Right kidney (tissue), 9 donors: Measurements from ENCODE around the gene NOSTRIN.
"Not testable (repeated sequence)": the region's sequence is repeated elsewhere in the genome, so short reads cannot be mapped to it uniquely, and the experiment has no call there.

Experiments used
- DNase-seq: peaks from one replicate; pipeline ENCODE4 v3.0.0-alpha.2; 2016
- long read RNA-seq, 8 donors: transcript quantifications; one replicate each; lab custom pipeline, GENCODE V29; 2026

Gene NOSTRIN
- long read RNA-seq, donor 1, partial matches to known transcripts: 0 of 1 reads
- long read RNA-seq, donor 1, other reads (novel, unspliced or antisense): 0 of 1 reads
- long read RNA-seq, donor 2, partial matches to known transcripts: 0 of 2 reads
- long read RNA-seq, donor 2, other reads (novel, unspliced or antisense): 0 of 2 reads
- long read RNA-seq, donor 3, partial matches to known transcripts: 0 of 1 reads
- long read RNA-seq, donor 3, other reads (novel, unspliced or antisense): 0 of 1 reads
- long read RNA-seq, donor 4, partial matches to known transcripts: 0 of 15 reads
- long read RNA-seq, donor 4, other reads (novel, unspliced or antisense): 13 of 15 reads
- long read RNA-seq, donor 5, partial matches to known transcripts: 6 of 35 reads
- long read RNA-seq, donor 5, other reads (novel, unspliced or antisense): 28 of 35 reads
- long read RNA-seq, donor 6, partial matches to known transcripts: 0 of 1 reads
- long read RNA-seq, donor 6, other reads (novel, unspliced or antisense): 0 of 1 reads
- long read RNA-seq, donor 7, partial matches to known transcripts: 48 of 51 reads
- long read RNA-seq, donor 7, other reads (novel, unspliced or antisense): 0 of 51 reads
- long read RNA-seq, donor 8, partial matches to known transcripts: 0 of 2 reads
- long read RNA-seq, donor 8, other reads (novel, unspliced or antisense): 0 of 2 reads

- no peak for DNase-seq
Observed at GRCh38 chr2:168801961-168802858, at the start of gene NOSTRIN. TSS of gene NOSTRIN (plus strand) at chr2:168802637. CDS start at chr2:168802647, 10 bp downstream.

GRCh38 chr2:168753765-168754329, 48.6 kb upstream of the NOSTRIN start:
- DNase-seq: no peak

GRCh38 chr2:168757223-168757622, 45.2 kb upstream of the NOSTRIN start:
- no peak for DNase-seq

- DNase-seq: no peak
Observed at GRCh38 chr2:168758970-168759820, 43.2 kb upstream of the NOSTRIN start.

GRCh38 chr2:168765401-168765800, 37.0 kb upstream of the NOSTRIN start:
- no peak for DNase-seq

GRCh38 chr2:168766600-168766999, 35.8 kb upstream of the NOSTRIN start:
- no peak for DNase-seq

- no peak for DNase-seq
Observed at GRCh38 chr2:168767258-168767657, 35.2 kb upstream of the NOSTRIN start.

- DNase-seq: not testable (repeated sequence)
Observed at GRCh38 chr2:168768357-168768756, 34.1 kb upstream of the NOSTRIN start.

- DNase-seq: no peak
Observed at GRCh38 chr2:168770796-168771195, 31.6 kb upstream of the NOSTRIN start.

GRCh38 chr2:168772704-168773103, 29.7 kb upstream of the NOSTRIN start:
- DNase-seq: no peak

- DNase-seq: no peak
Observed at GRCh38 chr2:168773128-168773527, 29.3 kb upstream of the NOSTRIN start.

- DNase-seq: no peak
Observed at GRCh38 chr2:168773719-168774521, 28.5 kb upstream of the NOSTRIN start.

- DNase-seq: no peak
Observed at GRCh38 chr2:168775837-168776236, 26.6 kb upstream of the NOSTRIN start.

- DNase-seq: no peak
Observed at GRCh38 chr2:168780669-168781071, 21.8 kb upstream of the NOSTRIN start.

- DNase-seq: no peak
Observed at GRCh38 chr2:168781191-168781817, 21.1 kb upstream of the NOSTRIN start.

GRCh38 chr2:168782271-168782670, 20.2 kb upstream of the NOSTRIN start:
- no peak for DNase-seq

GRCh38 chr2:168784993-168785392, 17.4 kb upstream of the NOSTRIN start:
- DNase-seq: no peak

GRCh38 chr2:168787098-168787781, 15.2 kb upstream of the NOSTRIN start:
- DNase-seq: no peak

- DNase-seq: no peak
Observed at GRCh38 chr2:168787782-168788376, 14.6 kb upstream of the NOSTRIN start.
